Keratinocyte (primary cell): Measurements from ENCODE around the gene SRPK2. TPM values are rescaled to one million over a fixed set of nuclear protein-coding genes. Genes with fewer than 3 reads are reported as not detected.

Source experiments
- DNase-seq: peaks from one replicate; pipeline ENCODE4 v3.0.0-alpha.2; 2011; ENCODE audit warnings: low read depth, missing footprints, low spot score
- FAIRE-seq: peaks from 2 replicates; lab custom pipeline; 2011; peaks lifted over from hg19 to GRCh38; lab: Jason Lieb, UNC
- H2AFZ ChIP-seq: 2 replicates; pipeline ENCODE4 v1.6.0; 2012; ENCODE audit warnings: low read length, control low read depth, inconsistent platforms; ENCODE audit not compliant: control insufficient read depth
- H3K27ac ChIP-seq: 2 replicates; pipeline ENCODE4 v1.5.1; 2011; ENCODE audit warnings: low read length; ENCODE audit not compliant: control insufficient read depth, insufficient read depth
- H3K27me3 ChIP-seq: 3 replicates; pipeline ENCODE4 v1.6.0; 2011; ENCODE audit warnings: low read length; ENCODE audit not compliant: control insufficient read depth, insufficient read depth; ENCODE audit errors: extremely low read depth
- H3K36me3 ChIP-seq, 2 experiments: 2 replicates in 1 of 2; 3 replicates in 1 of 2; pipeline ENCODE4 v1.5.1; 2011; ENCODE audit warnings: low read length in 2 of 2, mild to moderate bottlenecking in 1 of 2; ENCODE audit not compliant: control insufficient read depth in 2 of 2, insufficient read depth in 2 of 2; ENCODE audit errors: extremely low read depth in 1 of 2
- H3K4me1 ChIP-seq: 3 replicates; pipeline ENCODE4 v1.5.1; 2011; ENCODE audit warnings: low read length; ENCODE audit not compliant: control insufficient read depth, insufficient read depth; ENCODE audit errors: extremely low read depth
- H3K4me2 ChIP-seq: 3 replicates; pipeline ENCODE4 v1.6.0; 2011; ENCODE audit warnings: low read depth, low read length; ENCODE audit not compliant: control insufficient read depth, insufficient read depth; ENCODE audit errors: extremely low read depth
- H3K4me3 ChIP-seq, 3 experiments: fragments of 200-600 bp in 1 of 3; sonication (generic) in 1 of 3; 2 replicates in 2 of 3; 3 replicates in 1 of 3; pipeline ENCODE4 v1.5.1; 2011 to 2016; ENCODE audit warnings: low read length in 3 of 3, mild to moderate bottlenecking in 3 of 3, control low read depth in 2 of 3, inconsistent platforms in 1 of 3, low read depth in 1 of 3, mixed read lengths in 1 of 3, mixed run types in 1 of 3, moderate library complexity in 1 of 3; ENCODE audit not compliant: control insufficient read depth in 2 of 3, insufficient read depth in 2 of 3; ENCODE audit errors: extremely low read depth in 1 of 3
- H3K79me2 ChIP-seq: 2 replicates; pipeline ENCODE4 v1.6.0; 2012; ENCODE audit warnings: low read length; ENCODE audit not compliant: control insufficient read depth, insufficient read depth
- H3K9ac ChIP-seq: 3 replicates; pipeline ENCODE4 v1.6.0; 2011; ENCODE audit warnings: low read length; ENCODE audit not compliant: control insufficient read depth, insufficient read depth; ENCODE audit errors: extremely low read depth
- H3K9me1 ChIP-seq: 3 replicates; pipeline ENCODE4 v1.6.0; 2011; ENCODE audit warnings: low read length; ENCODE audit not compliant: control insufficient read depth, insufficient read depth; ENCODE audit errors: extremely low read depth
- H3K9me3 ChIP-seq: 2 replicates; pipeline ENCODE4 v1.5.1; 2012; ENCODE audit warnings: low read depth, low read length; ENCODE audit not compliant: control insufficient read depth
- H4K20me1 ChIP-seq: 3 replicates; pipeline ENCODE4 v1.6.0; 2011; ENCODE audit warnings: low read length; ENCODE audit not compliant: control insufficient read depth, insufficient read depth; ENCODE audit errors: extremely low read depth
- EZH2 ChIP-seq: IDR thresholded peaks from one replicate; pipeline ENCODE4 v1.6.1; 2012; ENCODE audit warnings: inconsistent platforms, mild to moderate bottlenecking, low read length, moderate library complexity
- dilution Hi-C: fragments of 300-500 bp; cut with MboI; formaldehyde crosslinking; loops from one replicate; pipeline ENCODE4 v1.7.0; 2020; ENCODE audit warnings: low sequenced_read_pairs; ENCODE audit not compliant: extremely low pct_ligation_motif_present
- polyA plus RNA-seq, 5 experiments: library from polyadenylated mRNA; depleted of rRNA in 3 of 5; stranded (reverse) in 3 of 5; stranded (forward) in 1 of 5; unstranded in 1 of 5; fragments of >200 nt; gene quantifications; 1 replicate in 1 of 5; 2 replicates in 3 of 5; 3 replicates in 1 of 5; pipeline versions ENCODE4 v1.2.1 to v1.2.3, GENCODE V29; 2011 to 2012; ENCODE audit warnings: missing spikeins in 2 of 5, low read depth in 1 of 5, low replicate concordance in 1 of 5
- TF ChIP-seq, protein P1 (sequence below), 3 experiments: IDR thresholded peaks in 1 of 3; conservative IDR thresholded peaks in 1 of 3; optimal IDR thresholded peaks in 1 of 3; 2 replicates in 2 of 3; 3 replicates in 1 of 3; pipeline versions ENCODE3 to v1.5.1; 2011; ENCODE audit warnings: low read length in 3 of 3, mild to moderate bottlenecking in 3 of 3, moderate library complexity in 2 of 3, control low read depth in 1 of 3, inconsistent platforms in 1 of 3; ENCODE audit not compliant: insufficient read depth in 2 of 3; ENCODE audit errors: extremely low read depth in 1 of 3

Gene SRPK2
- polyA plus RNA-seq, 1 donor (not counting 4 experiments of a cell fraction or from before 2014, with no cell fraction given) = 40.2 TPM

DNA sequence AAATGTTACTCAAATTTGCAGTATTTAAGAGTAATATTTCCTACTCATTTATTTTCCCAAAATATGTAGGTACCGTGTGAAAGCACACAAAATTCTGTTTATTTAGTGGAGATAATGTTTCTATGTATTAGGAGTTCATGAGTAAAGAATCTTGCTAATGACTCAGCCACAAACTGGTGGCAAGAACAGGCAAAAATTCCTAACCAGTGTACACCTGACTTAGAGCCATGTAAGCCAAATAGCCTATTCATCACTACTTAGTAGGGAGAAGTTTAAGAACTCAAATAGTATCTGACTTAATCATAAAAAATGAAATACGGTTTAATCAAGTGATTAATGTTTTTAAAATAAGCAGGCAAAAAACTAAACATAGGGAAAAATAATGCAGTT lies 169.0 kb downstream of the SRPK2 start:
- Histone ChIP-seq H2AFZ (no peak overlapping the region), H4K20me1 (no peaks in the 10 kb centered on the region), H3K4me1 (peaks cover 51% of the 10 kb centered on the region), H3K36me3 (no peaks in the 10 kb centered on the region), H3K27ac (peak overlapping the region; percentile 95), H3K4me2 (peak overlapping the region; percentile 90), H3K4me3 (peak overlapping the region in 2 of 3 experiments; percentile 14 to 31), H3K9me3 (no peaks in the 10 kb centered on the region), H3K9ac (peak overlapping the region; percentile 65), H3K9me1 (no peaks in the 10 kb centered on the region), H3K27me3 (no peaks in the 10 kb centered on the region), H3K79me2 (peaks cover 67% of the 10 kb centered on the region)
- TF ChIP-seq, protein P1, sequence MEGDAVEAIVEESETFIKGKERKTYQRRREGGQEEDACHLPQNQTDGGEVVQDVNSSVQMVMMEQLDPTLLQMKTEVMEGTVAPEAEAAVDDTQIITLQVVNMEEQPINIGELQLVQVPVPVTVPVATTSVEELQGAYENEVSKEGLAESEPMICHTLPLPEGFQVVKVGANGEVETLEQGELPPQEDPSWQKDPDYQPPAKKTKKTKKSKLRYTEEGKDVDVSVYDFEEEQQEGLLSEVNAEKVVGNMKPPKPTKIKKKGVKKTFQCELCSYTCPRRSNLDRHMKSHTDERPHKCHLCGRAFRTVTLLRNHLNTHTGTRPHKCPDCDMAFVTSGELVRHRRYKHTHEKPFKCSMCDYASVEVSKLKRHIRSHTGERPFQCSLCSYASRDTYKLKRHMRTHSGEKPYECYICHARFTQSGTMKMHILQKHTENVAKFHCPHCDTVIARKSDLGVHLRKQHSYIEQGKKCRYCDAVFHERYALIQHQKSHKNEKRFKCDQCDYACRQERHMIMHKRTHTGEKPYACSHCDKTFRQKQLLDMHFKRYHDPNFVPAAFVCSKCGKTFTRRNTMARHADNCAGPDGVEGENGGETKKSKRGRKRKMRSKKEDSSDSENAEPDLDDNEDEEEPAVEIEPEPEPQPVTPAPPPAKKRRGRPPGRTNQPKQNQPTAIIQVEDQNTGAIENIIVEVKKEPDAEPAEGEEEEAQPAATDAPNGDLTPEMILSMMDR (optimal IDR thresholded peaks at IDR 0.05 in 1 of 3, IDR thresholded peaks at IDR 0.05 in 1 of 3, conservative IDR thresholded peaks at IDR 0.05 in 1 of 3; ENCODE audit: extremely low read depth in 1 of 3, insufficient read depth in 2 of 3, low read length in 3 of 3) = no peak
- TF ChIP-seq EZH2 = no peak
- FAIRE-seq (no peak), DNase-seq (peak; percentile 94)
- dilution Hi-C loops = no loop called here

DNA sequence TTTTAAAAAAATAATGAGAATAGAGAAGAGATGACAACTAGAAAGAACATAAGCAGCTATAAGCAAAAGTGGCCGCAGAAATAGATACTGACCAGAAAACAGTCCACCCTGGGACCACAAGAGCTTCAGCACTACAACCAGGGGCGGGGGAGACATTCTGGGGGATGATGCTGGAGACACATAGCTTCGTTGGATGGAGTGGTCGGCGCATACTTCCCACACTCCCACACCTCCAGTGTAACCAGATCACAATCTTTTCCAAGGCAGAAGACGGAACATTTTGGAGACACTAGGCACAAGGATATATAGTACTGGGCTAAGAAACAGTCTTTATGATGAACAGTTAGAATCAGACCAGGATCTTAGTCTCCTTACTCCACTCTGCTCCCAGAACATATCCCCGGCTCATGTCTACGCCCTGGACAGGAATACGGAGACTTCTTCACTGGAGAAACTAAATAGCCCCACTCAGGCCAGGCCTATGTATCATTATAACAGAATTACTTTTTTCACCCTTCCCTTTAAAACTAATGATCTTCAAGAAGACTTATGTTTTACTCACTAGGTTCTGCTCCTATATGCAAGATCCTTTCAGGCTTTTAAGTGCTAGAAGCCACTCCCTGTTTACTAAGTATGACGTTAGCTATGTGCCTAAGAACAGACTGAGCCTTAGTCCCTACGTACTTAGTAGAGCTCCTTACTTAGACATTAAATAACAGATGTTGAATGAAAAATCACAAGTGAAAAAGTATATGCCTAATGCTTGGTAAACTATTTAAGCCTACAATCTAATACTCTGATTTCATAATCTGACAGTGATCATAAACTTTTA lies 169.6 kb downstream of the SRPK2 start:
- FAIRE-seq = peak; percentile 81
- H3K4me2 ChIP-seq = peak overlapping the region; percentile 90

More for the DNA sequence above, 169.6 kb downstream of the SRPK2 start:
- Histone ChIP-seq H3K79me2 (peaks cover 70% of the 10 kb centered on the region), H3K27ac (peak overlapping the region; percentile 95), H3K9ac (peak overlapping the region; percentile 65), H3K4me3 (peak overlapping the region in 2 of 3 experiments; percentile 14 to 31), H2AFZ (no peak overlapping the region), H3K36me3 (no peaks in the 10 kb centered on the region), H3K4me1 (peaks cover 46% of the 10 kb centered on the region), H3K9me1 (no peaks in the 10 kb centered on the region), H4K20me1 (no peaks in the 10 kb centered on the region), H3K9me3 (no peaks in the 10 kb centered on the region), H3K27me3 (no peaks in the 10 kb centered on the region)
- dilution Hi-C loops = no loop called here
- DNase-seq = peak; percentile 45
- no peak for TF ChIP-seq EZH2
- TF ChIP-seq, protein P1 (optimal IDR thresholded peaks at IDR 0.05 in 1 of 3, IDR thresholded peaks at IDR 0.05 in 1 of 3, conservative IDR thresholded peaks at IDR 0.05 in 1 of 3; ENCODE audit: extremely low read depth in 1 of 3, insufficient read depth in 2 of 3, low read length in 3 of 3) = no peak
